SK-N-SH (cell line): Measurements from ENCODE around the gene DCAF6. TPM values are rescaled to one million over a fixed set of nuclear protein-coding genes. Genes with fewer than 3 reads are reported as not detected.

ENCODE experiments used
- CTCF ChIA-PET: fragments of 300-600, 350-600 bp; formaldehyde crosslinking; extraction: SDS; loops from one replicate; lab custom pipeline; 2021; lab: Yijun Ruan, JAX
- POLR2A ChIA-PET: fragments of 350-600 bp; sonication (Branson Sonifier 250); formaldehyde crosslinking; extraction: SDS; loops from one replicate; lab custom pipeline; 2020; ENCODE audit warnings: antibody characterized with exemption, inconsistent platforms; lab: Yijun Ruan, JAX
- DNase-seq: peaks from one replicate; pipeline ENCODE4 v3.0.0; 2012
- H2AFZ ChIP-seq: fragments of 200-600 bp; sonication (generic); 2 replicates; pipeline ENCODE4 v1.8.1; 2016; ENCODE audit warnings: antibody characterized with exemption, mild to moderate bottlenecking, low read depth
- H3F3A ChIP-seq: fragments of 200-600 bp; sonication (generic); replicated peaks from 2 replicates; pipeline ENCODE3; 2016; ENCODE audit warnings: antibody characterized with exemption, mild to moderate bottlenecking; ENCODE audit not compliant: insufficient read depth
- H3K27ac ChIP-seq, 2 experiments: fragments of 200-500 bp in 1 of 2; fragments of 200-600 bp in 1 of 2; sonication (Bioruptor generic) in 1 of 2; sonication (generic), shearing (Covaris generic) in 1 of 2; 2 replicates each; pipeline versions ENCODE4 v1.5.1 to v1.6.1; 2014 to 2016; ENCODE audit warnings: low read depth in 2 of 2, inconsistent platforms in 1 of 2, low read length in 1 of 2, mild to moderate bottlenecking in 1 of 2, mixed read lengths in 1 of 2
- H3K27me3 ChIP-seq: fragments of 200-600 bp; sonication (generic), shearing (Covaris generic); 2 replicates; pipeline ENCODE4 v1.6.1; 2016; ENCODE audit warnings: mixed run types; ENCODE audit not compliant: insufficient read depth
- H3K36me3 ChIP-seq, 2 experiments: fragments of 200-500 bp in 1 of 2; fragments of 200-600 bp in 1 of 2; sonication (Bioruptor generic) in 1 of 2; sonication (generic) in 1 of 2; replicated peaks in 1 of 2; 2 replicates each; pipeline versions ENCODE3 to v1.5.1; 2014 to 2016; ENCODE audit warnings: low read length in 1 of 2, mild to moderate bottlenecking in 1 of 2; ENCODE audit not compliant: insufficient read depth in 2 of 2, control insufficient read depth in 1 of 2
- H3K4me1 ChIP-seq, 2 experiments: fragments of 200-500 bp in 1 of 2; fragments of 200-600 bp in 1 of 2; sonication (Bioruptor generic) in 1 of 2; sonication (generic), shearing (Covaris generic) in 1 of 2; 2 replicates each; pipeline versions ENCODE4 v1.5.1 to v1.6.1; 2014 to 2016; ENCODE audit warnings: low read depth in 1 of 2, low read length in 1 of 2, mixed run types in 1 of 2; ENCODE audit not compliant: insufficient read depth in 2 of 2, control insufficient read depth in 1 of 2
- H3K4me2 ChIP-seq: fragments of 200-600 bp; sonication (generic), shearing (Covaris generic); 2 replicates; pipeline ENCODE4 v1.6.1; 2017; ENCODE audit warnings: mixed run types
- H3K4me3 ChIP-seq, 2 experiments: fragments of 200-500 bp in 1 of 2; fragments of 200-600 bp in 1 of 2; sonication (Bioruptor generic) in 1 of 2; sonication (generic), shearing (Covaris generic) in 1 of 2; 2 replicates each; pipeline versions ENCODE4 v1.5.1 to v1.8.1; 2014 to 2016; ENCODE audit warnings: low read depth in 2 of 2, inconsistent platforms in 1 of 2, low read length in 1 of 2, mild to moderate bottlenecking in 1 of 2, mixed read lengths in 1 of 2, moderate library complexity in 1 of 2
- H3K79me2 ChIP-seq: fragments of 200-600 bp; sonication (generic); 2 replicates; pipeline ENCODE4 v1.8.1; 2017; ENCODE audit warnings: mild to moderate bottlenecking; ENCODE audit not compliant: insufficient read depth
- H3K9ac ChIP-seq: fragments of 200-600 bp; sonication (generic); 2 replicates; pipeline ENCODE4 v1.6.1; 2017; ENCODE audit warnings: mixed run types
- H3K9me2 ChIP-seq: fragments of 200-600 bp; sonication (generic); 2 replicates; pipeline ENCODE4 v1.6.1; 2017; ENCODE audit warnings: mixed run types
- H3K9me3 ChIP-seq: fragments of 200-600 bp; sonication (generic); 2 replicates; pipeline ENCODE4 v1.6.1; 2017; ENCODE audit warnings: mixed run types, mild to moderate bottlenecking, moderate library complexity
- H4K20me1 ChIP-seq: fragments of 200-600 bp; sonication (generic); 2 replicates; pipeline ENCODE4 v1.6.1; 2017; ENCODE audit warnings: mild to moderate bottlenecking, mixed run types; ENCODE audit not compliant: insufficient read depth
- ELF1 ChIP-seq: IDR thresholded peaks from 2 replicates; pipeline ENCODE4 v1.4.0; 2012
- EP300 ChIP-seq, 2 experiments: IDR thresholded peaks; 2 replicates each; pipeline versions ENCODE4 v1.4.0 to v1.6.1; 2012; ENCODE audit warnings: borderline replicate concordance in 1 of 2, low read depth in 1 of 2, low read length in 1 of 2
- EZH2phosphoT487 ChIP-seq: fragments of 200-600 bp; sonication (generic); IDR thresholded peaks from 2 replicates; pipeline ENCODE4 v1.6.1; 2017; ENCODE audit warnings: low read depth, mixed run types, mild to moderate bottlenecking, antibody characterized with exemption, moderate library complexity, borderline replicate concordance
- FOSL2 ChIP-seq: IDR thresholded peaks from 2 replicates; pipeline ENCODE4 v1.4.0; 2012; ENCODE audit warnings: low read depth, mild to moderate bottlenecking, moderate library complexity, borderline replicate concordance
- FOXJ3 ChIP-seq: sonication (generic); formaldehyde crosslinking; IDR thresholded peaks from 2 replicates; pipeline ENCODE4 v1.5.1; 2020; ENCODE audit warnings: mild to moderate bottlenecking, missing genetic modification reagents
- FOXM1 ChIP-seq: IDR thresholded peaks from 2 replicates; pipeline ENCODE4 v1.4.0; 2012; ENCODE audit warnings: low read depth, mild to moderate bottlenecking
- GATA2 ChIP-seq: sonication (generic); formaldehyde crosslinking; IDR thresholded peaks from 2 replicates; pipeline ENCODE4 v1.5.0; 2020; ENCODE audit warnings: mild to moderate bottlenecking, missing genetic modification reagents
- NFIC ChIP-seq: IDR thresholded peaks from 2 replicates; pipeline ENCODE4 v1.4.0; 2012; ENCODE audit warnings: borderline replicate concordance
- RCOR1 ChIP-seq: fragments of 150-350 bp; IDR thresholded peaks from 2 replicates; pipeline ENCODE4 v1.6.1; 2017; ENCODE audit warnings: antibody characterized with exemption, low read length
- RFX5 ChIP-seq: IDR thresholded peaks from 2 replicates; pipeline ENCODE4 v1.6.1; 2012; ENCODE audit warnings: mild to moderate bottlenecking, improper control_type of control experiment, low read length
- SMC3 ChIP-seq: IDR thresholded peaks from 2 replicates; pipeline ENCODE4 v1.6.1; 2012; ENCODE audit warnings: low read depth, low read length, improper control_type of control experiment
- TCF12 ChIP-seq: IDR thresholded peaks from 2 replicates; pipeline ENCODE4 v1.4.0; 2012
- TEAD4 ChIP-seq: IDR thresholded peaks from 2 replicates; pipeline ENCODE4 v1.4.0; 2012; ENCODE audit warnings: mild to moderate bottlenecking, borderline replicate concordance; ENCODE audit not compliant: insufficient read depth
- YY1 ChIP-seq: IDR thresholded peaks from 2 replicates; pipeline ENCODE4 v1.4.0; 2012; ENCODE audit warnings: low read depth, mild to moderate bottlenecking
- WGBS: methylation state at CpG from one replicate; pipeline ENCODE4 v1.1.6; 2017; ENCODE audit warnings: low lambda C conversion rate; 5-methylcytosine and 5-hydroxymethylcytosine counted together
- polyA plus RNA-seq, 3 experiments: library from polyadenylated mRNA; depleted of rRNA; stranded (reverse); fragments of >200 nt; gene quantifications; 2 replicates each; pipeline ENCODE4 v1.2.3, GENCODE V29; 2012
- TF ChIP-seq, protein P1 (sequence below): fragments of 150-350 bp; IDR thresholded peaks from 2 replicates; pipeline ENCODE4 v1.6.1; 2017; ENCODE audit warnings: antibody characterized with exemption, low read length, low read depth, borderline replicate concordance
- TF ChIP-seq, protein P2 (sequence below): IDR thresholded peaks from 2 replicates; pipeline ENCODE4 v1.4.0; 2012; ENCODE audit warnings: low read depth, borderline replicate concordance
- TF ChIP-seq, protein P3 (sequence below): IDR thresholded peaks from 2 replicates; pipeline ENCODE4 v1.4.0; 2012; ENCODE audit warnings: low read depth, borderline replicate concordance
- TF ChIP-seq, protein P4 (sequence below): fragments of 150-350 bp; IDR thresholded peaks from 2 replicates; pipeline ENCODE4 v1.6.1; 2016; ENCODE audit warnings: mild to moderate bottlenecking, low read depth, low read length
- TF ChIP-seq, protein P5 (sequence below): IDR thresholded peaks from 2 replicates; pipeline ENCODE4 v1.4.0; 2012; ENCODE audit warnings: low read depth
- TF ChIP-seq, protein P6 (sequence below): IDR thresholded peaks from 2 replicates; pipeline ENCODE4 v1.6.1; 2012; ENCODE audit warnings: mild to moderate bottlenecking, low read depth, low read length, moderate library complexity

Gene DCAF6
- polyA plus RNA-seq, 1 of the 3 experiments (the other 2 are of a cell fraction): 31.3 TPM

DNA sequence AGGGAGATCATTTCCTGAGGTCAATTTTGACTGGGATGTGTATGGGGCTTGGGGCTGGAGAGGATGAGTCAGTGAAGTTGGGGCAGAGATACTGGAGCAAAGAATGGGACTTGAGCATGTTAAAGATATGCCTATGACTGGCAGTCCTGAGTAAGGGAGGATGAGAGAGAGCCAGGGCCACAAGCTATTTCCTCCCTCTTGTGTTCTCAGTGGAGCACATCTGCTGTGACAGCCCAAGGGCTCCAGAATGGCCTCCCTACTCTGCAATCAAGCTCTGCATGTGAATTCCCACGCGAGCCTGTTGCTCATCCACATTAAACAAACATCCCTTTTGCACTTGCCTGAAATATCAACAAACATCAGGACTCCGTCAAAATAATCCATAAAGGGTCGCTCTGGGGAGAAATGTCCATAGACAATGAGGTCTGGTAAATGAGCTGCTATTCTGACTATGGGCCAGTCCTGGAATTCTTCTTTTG, 31.8 kb upstream of the DCAF6 start:
- POLR2A ChIA-PET: no interaction called here
- Histone ChIP-seq H3K36me3 (no peaks in the 10 kb centered on the region), H3K27ac (no peak overlapping the region), H3K9me2 (no peaks in the 10 kb centered on the region), H3K4me2 (no peak overlapping the region), H3F3A (no peaks in the 10 kb centered on the region), H3K9ac (no peak overlapping the region), H4K20me1 (no peaks in the 10 kb centered on the region), H3K4me3 (no peak overlapping the region), H3K27me3 (no peaks in the 10 kb centered on the region), H3K79me2 (no peaks in the 10 kb centered on the region), H3K4me1 (no peaks in the 10 kb centered on the region; a peak in 1 of 4 replicates), H2AFZ (0 out of 2 replicates have a peak overlapping the region, but pooled peaks have one; percentile 56), H3K9me3 (no peaks in the 10 kb centered on the region)
- TF ChIP-seq FOXM1: no peak
- TF ChIP-seq FOXJ3: no peak
- TF ChIP-seq, protein P1, sequence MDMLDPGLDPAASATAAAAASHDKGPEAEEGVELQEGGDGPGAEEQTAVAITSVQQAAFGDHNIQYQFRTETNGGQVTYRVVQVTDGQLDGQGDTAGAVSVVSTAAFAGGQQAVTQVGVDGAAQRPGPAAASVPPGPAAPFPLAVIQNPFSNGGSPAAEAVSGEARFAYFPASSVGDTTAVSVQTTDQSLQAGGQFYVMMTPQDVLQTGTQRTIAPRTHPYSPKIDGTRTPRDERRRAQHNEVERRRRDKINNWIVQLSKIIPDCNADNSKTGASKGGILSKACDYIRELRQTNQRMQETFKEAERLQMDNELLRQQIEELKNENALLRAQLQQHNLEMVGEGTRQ: no peak
- CTCF ChIA-PET: interaction anchor here (1.0 kb wide), 1 partner anchor 12 kb away, joined by 3 read pairs; no protein-coding TSS in a partner anchor
- WGBS: 76% methylated on average over 4 of the region's 4 CpGs
- DNase-seq: no peak

DNA sequence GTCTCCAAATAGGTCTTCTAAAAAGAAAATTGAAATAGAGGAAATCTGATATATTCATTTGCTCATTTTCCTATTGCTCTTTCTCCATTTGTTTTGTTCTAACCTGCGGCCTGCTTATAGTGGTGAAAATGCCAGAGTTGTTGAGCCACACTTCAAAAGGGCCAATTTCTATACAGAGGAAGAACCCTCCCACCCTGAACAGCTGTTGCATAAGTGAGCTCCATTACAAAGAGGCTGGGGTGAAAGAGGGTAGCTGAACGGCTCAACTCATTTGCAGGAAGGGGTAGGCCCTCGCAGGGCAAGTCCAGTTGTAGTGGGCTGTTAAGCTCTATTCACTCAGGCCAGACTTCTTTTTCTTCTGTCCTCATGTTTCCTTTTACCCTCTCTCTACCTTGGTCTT, 31.3 kb upstream of the DCAF6 start:
- Histone ChIP-seq H3K4me3 (no peak overlapping the region), H2AFZ (peak overlapping the region; percentile 56; the same call in 1 of the 2 replicates), H3K4me2 (no peak overlapping the region), H4K20me1 (no peaks in the 10 kb centered on the region), H3K9me3 (no peaks in the 10 kb centered on the region), H3K27ac (no peak overlapping the region), H3K9me2 (no peaks in the 10 kb centered on the region), H3K9ac (no peak overlapping the region), H3K4me1 (no peaks in the 10 kb centered on the region; a peak in 1 of 4 replicates), H3K36me3 (no peaks in the 10 kb centered on the region), H3F3A (no peaks in the 10 kb centered on the region), H3K27me3 (no peaks in the 10 kb centered on the region), H3K79me2 (no peaks in the 10 kb centered on the region)
- POLR2A ChIA-PET: no interaction called here
- CTCF ChIA-PET: interaction anchor here (1.0 kb wide), 1 partner anchor 13 kb away, joined by 3 read pairs; no protein-coding TSS in a partner anchor
- no peak for DNase-seq
- WGBS: 90% methylated on average over 3 of the region's 3 CpGs
- no peak for TF ChIP-seq RFX5
- no peak for TF ChIP-seq TEAD4
- no peak for TF ChIP-seq EP300 (IDR thresholded peaks at IDR 0.05; ENCODE audit: borderline replicate concordance in 1 of 2, low read depth in 1 of 2, low read length in 1 of 2)
- TF ChIP-seq EZH2phosphoT487: no peak
- no peak for TF ChIP-seq FOSL2
- TF ChIP-seq SMC3: no peak
- TF ChIP-seq, protein P2, sequence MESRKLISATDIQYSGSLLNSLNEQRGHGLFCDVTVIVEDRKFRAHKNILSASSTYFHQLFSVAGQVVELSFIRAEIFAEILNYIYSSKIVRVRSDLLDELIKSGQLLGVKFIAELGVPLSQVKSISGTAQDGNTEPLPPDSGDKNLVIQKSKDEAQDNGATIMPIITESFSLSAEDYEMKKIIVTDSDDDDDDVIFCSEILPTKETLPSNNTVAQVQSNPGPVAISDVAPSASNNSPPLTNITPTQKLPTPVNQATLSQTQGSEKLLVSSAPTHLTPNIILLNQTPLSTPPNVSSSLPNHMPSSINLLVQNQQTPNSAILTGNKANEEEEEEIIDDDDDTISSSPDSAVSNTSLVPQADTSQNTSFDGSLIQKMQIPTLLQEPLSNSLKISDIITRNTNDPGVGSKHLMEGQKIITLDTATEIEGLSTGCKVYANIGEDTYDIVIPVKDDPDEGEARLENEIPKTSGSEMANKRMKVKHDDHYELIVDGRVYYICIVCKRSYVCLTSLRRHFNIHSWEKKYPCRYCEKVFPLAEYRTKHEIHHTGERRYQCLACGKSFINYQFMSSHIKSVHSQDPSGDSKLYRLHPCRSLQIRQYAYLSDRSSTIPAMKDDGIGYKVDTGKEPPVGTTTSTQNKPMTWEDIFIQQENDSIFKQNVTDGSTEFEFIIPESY: no peak
- TF ChIP-seq, protein P3, sequence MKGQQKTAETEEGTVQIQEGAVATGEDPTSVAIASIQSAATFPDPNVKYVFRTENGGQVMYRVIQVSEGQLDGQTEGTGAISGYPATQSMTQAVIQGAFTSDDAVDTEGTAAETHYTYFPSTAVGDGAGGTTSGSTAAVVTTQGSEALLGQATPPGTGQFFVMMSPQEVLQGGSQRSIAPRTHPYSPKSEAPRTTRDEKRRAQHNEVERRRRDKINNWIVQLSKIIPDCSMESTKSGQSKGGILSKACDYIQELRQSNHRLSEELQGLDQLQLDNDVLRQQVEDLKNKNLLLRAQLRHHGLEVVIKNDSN: no peak
- TF ChIP-seq, protein P4, sequence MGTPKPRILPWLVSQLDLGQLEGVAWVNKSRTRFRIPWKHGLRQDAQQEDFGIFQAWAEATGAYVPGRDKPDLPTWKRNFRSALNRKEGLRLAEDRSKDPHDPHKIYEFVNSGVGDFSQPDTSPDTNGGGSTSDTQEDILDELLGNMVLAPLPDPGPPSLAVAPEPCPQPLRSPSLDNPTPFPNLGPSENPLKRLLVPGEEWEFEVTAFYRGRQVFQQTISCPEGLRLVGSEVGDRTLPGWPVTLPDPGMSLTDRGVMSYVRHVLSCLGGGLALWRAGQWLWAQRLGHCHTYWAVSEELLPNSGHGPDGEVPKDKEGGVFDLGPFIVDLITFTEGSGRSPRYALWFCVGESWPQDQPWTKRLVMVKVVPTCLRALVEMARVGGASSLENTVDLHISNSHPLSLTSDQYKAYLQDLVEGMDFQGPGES: no peak
- TF ChIP-seq TCF12: no peak
- no peak for TF ChIP-seq NFIC
- TF ChIP-seq, protein P5, sequence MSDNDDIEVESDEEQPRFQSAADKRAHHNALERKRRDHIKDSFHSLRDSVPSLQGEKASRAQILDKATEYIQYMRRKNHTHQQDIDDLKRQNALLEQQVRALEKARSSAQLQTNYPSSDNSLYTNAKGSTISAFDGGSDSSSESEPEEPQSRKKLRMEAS: no peak
- no peak for TF ChIP-seq GATA2 (CRISPR knock-in tag)
- no peak for TF ChIP-seq ELF1
- TF ChIP-seq YY1: no peak
- TF ChIP-seq, protein P6, sequence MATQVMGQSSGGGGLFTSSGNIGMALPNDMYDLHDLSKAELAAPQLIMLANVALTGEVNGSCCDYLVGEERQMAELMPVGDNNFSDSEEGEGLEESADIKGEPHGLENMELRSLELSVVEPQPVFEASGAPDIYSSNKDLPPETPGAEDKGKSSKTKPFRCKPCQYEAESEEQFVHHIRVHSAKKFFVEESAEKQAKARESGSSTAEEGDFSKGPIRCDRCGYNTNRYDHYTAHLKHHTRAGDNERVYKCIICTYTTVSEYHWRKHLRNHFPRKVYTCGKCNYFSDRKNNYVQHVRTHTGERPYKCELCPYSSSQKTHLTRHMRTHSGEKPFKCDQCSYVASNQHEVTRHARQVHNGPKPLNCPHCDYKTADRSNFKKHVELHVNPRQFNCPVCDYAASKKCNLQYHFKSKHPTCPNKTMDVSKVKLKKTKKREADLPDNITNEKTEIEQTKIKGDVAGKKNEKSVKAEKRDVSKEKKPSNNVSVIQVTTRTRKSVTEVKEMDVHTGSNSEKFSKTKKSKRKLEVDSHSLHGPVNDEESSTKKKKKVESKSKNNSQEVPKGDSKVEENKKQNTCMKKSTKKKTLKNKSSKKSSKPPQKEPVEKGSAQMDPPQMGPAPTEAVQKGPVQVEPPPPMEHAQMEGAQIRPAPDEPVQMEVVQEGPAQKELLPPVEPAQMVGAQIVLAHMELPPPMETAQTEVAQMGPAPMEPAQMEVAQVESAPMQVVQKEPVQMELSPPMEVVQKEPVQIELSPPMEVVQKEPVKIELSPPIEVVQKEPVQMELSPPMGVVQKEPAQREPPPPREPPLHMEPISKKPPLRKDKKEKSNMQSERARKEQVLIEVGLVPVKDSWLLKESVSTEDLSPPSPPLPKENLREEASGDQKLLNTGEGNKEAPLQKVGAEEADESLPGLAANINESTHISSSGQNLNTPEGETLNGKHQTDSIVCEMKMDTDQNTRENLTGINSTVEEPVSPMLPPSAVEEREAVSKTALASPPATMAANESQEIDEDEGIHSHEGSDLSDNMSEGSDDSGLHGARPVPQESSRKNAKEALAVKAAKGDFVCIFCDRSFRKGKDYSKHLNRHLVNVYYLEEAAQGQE: no peak
- TF ChIP-seq RCOR1: no peak
